HCT116 (cell line): ENCODE results near the gene RFXANK.
A peak's percentile ranks its signal among the peaks of the same experiment; 100 is the strongest.

ENCODE experiments used
- CTCF ChIP-seq, 3 experiments: fragments of 200-600 bp in 1 of 3; sonication (generic) in 1 of 3; IDR thresholded peaks in 2 of 3; conservative IDR thresholded peaks in 1 of 3; 2 replicates each; pipeline ENCODE4 v1.5.1; 2012 to 2017; ENCODE audit warnings: low read depth in 2 of 3, low read length in 2 of 3, antibody characterized with exemption in 1 of 3, borderline replicate concordance in 1 of 3, control low read depth in 1 of 3, mild to moderate bottlenecking in 1 of 3, mixed read lengths in 1 of 3, mixed run types in 1 of 3, moderate library complexity in 1 of 3; ENCODE audit not compliant: insufficient read depth in 1 of 3
- EZH2 ChIP-seq: fragments of 200-600 bp; sonication (generic); IDR thresholded peaks from 2 replicates; pipeline ENCODE4 v1.6.1; 2017; ENCODE audit warnings: antibody characterized with exemption, mixed run types
- POLR2A ChIP-seq: IDR thresholded peaks from 2 replicates; pipeline ENCODE4 v1.7.0; 2011; ENCODE audit warnings: borderline replicate concordance; ENCODE audit not compliant: insufficient read depth, insufficient read length; ENCODE audit errors: extremely low read depth
- SP1 ChIP-seq: IDR thresholded peaks from 2 replicates; pipeline ENCODE4 v1.6.1; 2012; ENCODE audit warnings: low read depth

GRCh38 chr19:19224852-19225494 lies 32.9 kb downstream of the RFXANK start:
- no peak for TF ChIP-seq SP1
- TF ChIP-seq CTCF (IDR thresholded peaks at IDR 0.05 in 2 of 3, conservative IDR thresholded peaks at IDR 0.05 in 1 of 3; ENCODE audit: borderline replicate concordance in 1 of 3, insufficient read depth in 1 of 3, low read depth in 2 of 3, low read length in 2 of 3) = peak; percentile 55 to 77 (median 58)
- no peak for TF ChIP-seq POLR2A
- TF ChIP-seq EZH2 = no peak
